Neuronal stem cell (in vitro differentiated cells): ENCODE data around the gene RNF181.
A peak's percentile ranks its signal among the peaks of the same experiment; 100 is the strongest.

Experiments
- DNase-seq: peaks from one replicate; pipeline ENCODE4 v3.0.0-alpha.2; 2013; ENCODE audit warnings: low spot score
- H2AFZ ChIP-seq: one replicate; pipeline ENCODE4 v1.6.1; 2013; ENCODE audit warnings: mild to moderate bottlenecking, low read length, inconsistent platforms
- H2AK5ac ChIP-seq: 2 replicates; pipeline ENCODE4 v1.6.1; 2013; ENCODE audit warnings: low read depth, mild to moderate bottlenecking, inconsistent platforms, low read length, moderate library complexity, mixed read lengths
- H2BK120ac ChIP-seq: 2 replicates; pipeline ENCODE4 v1.6.1; 2013; ENCODE audit warnings: low read depth, mild to moderate bottlenecking, inconsistent platforms, low read length, moderate library complexity, mixed read lengths
- H2BK12ac ChIP-seq: one replicate; pipeline ENCODE4 v1.6.1; 2013; ENCODE audit warnings: low read length, inconsistent platforms
- H2BK15ac ChIP-seq: 2 replicates; pipeline ENCODE4 v1.6.1; 2013; ENCODE audit warnings: mild to moderate bottlenecking, low read length, inconsistent platforms, mixed read lengths
- H2BK5ac ChIP-seq: one replicate; pipeline ENCODE4 v1.6.1; 2013; ENCODE audit warnings: inconsistent platforms, mild to moderate bottlenecking, low read length, moderate library complexity
- H3K14ac ChIP-seq: one replicate; pipeline ENCODE4 v1.6.1; 2013; ENCODE audit warnings: low read length, inconsistent platforms
- H3K18ac ChIP-seq: 2 replicates; pipeline ENCODE4 v1.6.1; 2013; ENCODE audit warnings: low read length, inconsistent platforms
- H3K23ac ChIP-seq: 2 replicates; pipeline ENCODE4 v1.6.1; 2013; ENCODE audit warnings: low read depth, mild to moderate bottlenecking, mixed read lengths, low read length, inconsistent platforms; ENCODE audit not compliant: poor library complexity
- H3K27ac ChIP-seq: replicated peaks from 3 replicates; pipeline ENCODE4 v1.5.1; 2013; ENCODE audit warnings: low read length, inconsistent platforms
- H3K27me3 ChIP-seq, 3 experiments: 2 replicates each; pipeline ENCODE4 v1.6.1; 2013; ENCODE audit warnings: low read length in 3 of 3, mild to moderate bottlenecking in 2 of 3, inconsistent platforms in 1 of 3, low read depth in 1 of 3, mixed read lengths in 1 of 3, moderate library complexity in 1 of 3; ENCODE audit not compliant: control insufficient read depth in 3 of 3, insufficient read depth in 3 of 3
- H3K36me3 ChIP-seq, 2 donors: replicated peaks in 1 of 2; 2 replicates each; pipeline ENCODE4 v1.6.1; 2013; ENCODE audit warnings: low read length in 2 of 2; ENCODE audit not compliant: control insufficient read depth in 2 of 2, insufficient read depth in 2 of 2
- H3K4ac ChIP-seq: 2 replicates; pipeline ENCODE4 v1.6.1; 2013; ENCODE audit warnings: inconsistent platforms, mild to moderate bottlenecking, low read length, moderate library complexity
- H3K4me1 ChIP-seq, 2 donors: 1 replicate in 1 of 2; 2 replicates in 1 of 2; pipeline ENCODE4 v1.6.1; 2013; ENCODE audit warnings: low read length in 2 of 2, low read depth in 1 of 2; ENCODE audit not compliant: control insufficient read depth in 2 of 2, insufficient read depth in 1 of 2
- H3K4me2 ChIP-seq: one replicate; pipeline ENCODE4 v1.6.1; 2013; ENCODE audit warnings: mild to moderate bottlenecking, low read length, inconsistent platforms; ENCODE audit not compliant: insufficient read depth, poor library complexity, severe bottlenecking
- H3K4me3 ChIP-seq, 2 donors: 2 replicates each; pipeline ENCODE4 v1.5.1; 2013; ENCODE audit warnings: low read length in 2 of 2, mild to moderate bottlenecking in 2 of 2, inconsistent platforms in 1 of 2, moderate library complexity in 1 of 2
- H3K79me1 ChIP-seq: one replicate; pipeline ENCODE4 v1.6.1; 2013; ENCODE audit warnings: low read depth, mild to moderate bottlenecking, inconsistent platforms, low read length, moderate library complexity
- H3K9ac ChIP-seq: one replicate; pipeline ENCODE4 v1.6.1; 2013; ENCODE audit warnings: mild to moderate bottlenecking, low read depth, low read length, inconsistent platforms; ENCODE audit not compliant: poor library complexity
- H3K9me3 ChIP-seq, 2 donors: replicated peaks in 1 of 2; 2 replicates each; pipeline versions ENCODE3 to v1.6.1; 2013; ENCODE audit warnings: low read length in 2 of 2, mild to moderate bottlenecking in 2 of 2, inconsistent platforms in 1 of 2, low read depth in 1 of 2, mixed read lengths in 1 of 2, moderate library complexity in 1 of 2; ENCODE audit not compliant: control insufficient read depth in 2 of 2, insufficient read depth in 1 of 2
- H4K8ac ChIP-seq: one replicate; pipeline ENCODE4 v1.6.1; 2013; ENCODE audit warnings: low read depth, mild to moderate bottlenecking, inconsistent platforms, low read length, moderate library complexity
- H4K91ac ChIP-seq: one replicate; pipeline ENCODE4 v1.6.1; 2013; ENCODE audit warnings: low read length, low read depth, mild to moderate bottlenecking, inconsistent platforms; ENCODE audit not compliant: poor library complexity
- WGBS, 2 donors: extraction: QIAGEN DNeasy Blood & Tissue Kit; methylation state at CpG; one replicate each; pipeline ENCODE4 v1.1.7; 2013; ENCODE audit warnings: missing lambda C conversion rate in 2 of 2, mixed read lengths in 1 of 2; ENCODE audit not compliant: insufficient read length in 2 of 2, insufficient replicate concordance in 1 of 2; ENCODE audit errors: extremely low coverage in 2 of 2; 5-methylcytosine and 5-hydroxymethylcytosine counted together

RNF181 gene

DNA sequence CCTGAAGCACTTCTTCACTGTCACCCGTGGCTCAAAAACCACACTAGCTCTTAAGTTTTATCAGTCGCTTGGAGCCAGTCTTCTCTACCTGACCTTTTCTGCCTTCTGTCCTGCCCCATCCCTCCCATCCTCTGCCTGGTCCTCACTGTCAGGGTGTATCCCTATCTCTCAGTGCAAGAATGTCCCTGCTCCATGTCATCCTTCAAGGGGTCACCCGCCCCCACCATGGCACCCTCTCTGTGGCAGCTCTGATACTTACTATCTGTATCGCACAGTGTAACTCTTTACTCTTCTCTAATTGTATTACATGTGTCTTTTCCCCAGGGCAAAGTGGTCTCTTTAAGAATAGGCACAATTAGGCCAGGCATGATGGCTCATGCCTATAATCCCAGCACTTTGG is 6.9 kb upstream of the RNF181 start:
- H2BK5ac ChIP-seq = no peak overlapping the region
- peaks cover 6 to 15% of the 10 kb centered on the region in 2 donors for H3K4me1 ChIP-seq
- peaks cover 0 to 22% (median 3%) of the 10 kb centered on the region in 3 experiments for H3K27me3 ChIP-seq
- no CpG with 5 or more reads among the region's 4 CpGs for WGBS, 2 donors
- H3K36me3 ChIP-seq = no peaks in the 10 kb centered on the region
- no peaks in the 10 kb centered on the region for H3K79me1 ChIP-seq
- no peak overlapping the region for H3K9ac ChIP-seq
- no peak overlapping the region for H2AK5ac ChIP-seq
- H3K4me3 ChIP-seq = no peak overlapping the region
- peaks cover 0 to 2% of the 10 kb centered on the region in 2 donors for H3K9me3 ChIP-seq
- H2BK12ac ChIP-seq = no peak overlapping the region
- no peak overlapping the region for H4K8ac ChIP-seq
- no peak overlapping the region for H2BK15ac ChIP-seq
- H3K14ac ChIP-seq = no peak overlapping the region
- H3K4me2 ChIP-seq = no peak overlapping the region
- H2BK120ac ChIP-seq = no peak overlapping the region
- H2AFZ ChIP-seq = peak overlapping the region; percentile 46
- no peak overlapping the region for H3K23ac ChIP-seq
- no peak for DNase-seq
- H3K27ac ChIP-seq = no peak overlapping the region
- no peak overlapping the region for H4K91ac ChIP-seq
- H3K4ac ChIP-seq = no peak overlapping the region
- no peak overlapping the region for H3K18ac ChIP-seq

DNA sequence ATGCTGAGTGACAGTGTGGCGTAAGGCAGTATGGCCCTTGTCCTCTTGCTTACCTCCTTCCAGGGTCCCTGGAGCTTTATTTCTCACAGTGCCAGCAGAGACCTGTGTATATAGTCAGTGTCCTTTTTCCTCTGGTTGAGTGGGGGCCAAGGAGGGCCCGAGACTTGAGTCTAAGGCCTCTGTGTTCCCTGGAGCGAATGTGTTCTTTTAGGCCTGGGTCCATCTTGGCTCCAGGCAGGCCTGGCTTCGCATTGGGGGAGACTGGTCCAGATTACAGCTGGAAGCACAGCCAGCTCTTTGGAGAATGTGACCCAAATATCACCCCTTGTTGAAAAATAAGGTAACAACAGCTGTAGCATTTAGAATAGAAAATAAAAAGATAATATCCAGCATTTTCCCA is 6.4 kb upstream of the RNF181 start:
- H3K4ac ChIP-seq = no peak overlapping the region
- H2BK5ac ChIP-seq = no peak overlapping the region
- no peak overlapping the region for H2BK12ac ChIP-seq
- no peak overlapping the region for H3K27ac ChIP-seq
- H3K27me3 ChIP-seq = peaks cover 0 to 17% (median 0%) of the 10 kb centered on the region in 3 experiments
- H3K4me3 ChIP-seq = no peak overlapping the region
- DNase-seq = no peak
- H3K79me1 ChIP-seq = no peaks in the 10 kb centered on the region
- peaks cover 0 to 2% of the 10 kb centered on the region in 2 donors for H3K9me3 ChIP-seq
- no peak overlapping the region for H2AFZ ChIP-seq
- no CpG with 5 or more reads among the region's 4 CpGs for WGBS, 2 donors
- H3K4me2 ChIP-seq = no peak overlapping the region
- H2AK5ac ChIP-seq = no peak overlapping the region
- H3K23ac ChIP-seq = no peak overlapping the region
- H2BK120ac ChIP-seq = no peak overlapping the region
- no peak overlapping the region for H4K91ac ChIP-seq
- H4K8ac ChIP-seq = no peak overlapping the region
- no peak overlapping the region for H2BK15ac ChIP-seq
- H3K9ac ChIP-seq = no peak overlapping the region
- H3K14ac ChIP-seq = no peak overlapping the region
- peaks cover 6 to 18% of the 10 kb centered on the region in 2 donors for H3K4me1 ChIP-seq
- no peaks in the 10 kb centered on the region for H3K36me3 ChIP-seq
- no peak overlapping the region for H3K18ac ChIP-seq

DNA sequence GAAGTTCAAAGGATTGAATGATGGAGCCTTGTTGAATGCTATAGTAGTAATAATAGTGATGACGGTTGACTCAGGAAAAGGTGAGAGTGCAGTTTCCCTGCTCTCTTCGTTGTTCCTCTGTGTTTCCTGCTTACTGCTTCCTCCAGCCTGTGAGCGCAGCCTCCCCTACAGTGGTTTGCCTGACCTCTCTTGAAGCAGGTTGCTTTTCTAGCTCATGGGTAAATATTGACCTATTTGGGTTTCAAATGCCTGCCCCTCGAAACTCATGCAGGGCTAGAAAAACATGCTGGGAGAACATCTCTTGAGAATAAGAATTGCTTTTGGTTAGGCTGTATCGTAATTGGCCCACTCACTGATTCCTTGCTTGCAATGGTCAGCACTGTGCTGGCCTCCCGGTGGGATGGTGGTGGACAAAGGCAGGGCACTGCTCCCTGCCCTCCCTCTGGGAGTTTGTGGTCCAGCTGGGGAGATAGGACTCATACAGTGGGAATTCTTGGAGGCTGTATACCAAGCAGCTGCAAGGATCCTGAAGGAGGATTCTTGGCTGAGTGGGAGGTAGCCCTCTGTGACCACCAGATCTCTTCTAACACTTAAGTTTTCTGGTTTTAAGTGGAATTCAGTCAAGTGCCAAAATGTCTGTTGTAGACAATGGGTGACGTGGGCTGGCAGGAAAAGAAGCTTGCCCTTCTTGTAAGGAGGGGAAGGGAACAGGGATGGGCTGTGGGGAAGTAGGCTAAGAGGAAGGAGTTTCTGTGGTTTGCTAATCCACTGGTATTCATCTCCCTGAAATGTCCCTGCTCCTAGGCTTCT is 5.4 kb upstream of the RNF181 start:
- Histone ChIP-seq H4K8ac (no peak overlapping the region), H3K14ac (no peak overlapping the region), H3K4me1 (peaks cover 5 to 22% of the 10 kb centered on the region in 2 donors), H3K4me3 (no peak overlapping the region), H3K79me1 (no peaks in the 10 kb centered on the region), H4K91ac (no peak overlapping the region), H2BK5ac (no peak overlapping the region), H2BK120ac (no peak overlapping the region), H3K4ac (no peak overlapping the region), H3K27me3 (peaks cover 0 to 8% (median 0%) of the 10 kb centered on the region in 3 experiments), H3K4me2 (no peak overlapping the region), H2AFZ (peak overlapping the region; percentile 71), H3K9me3 (peaks cover 0 to 2% of the 10 kb centered on the region in 2 donors), H3K23ac (no peak overlapping the region), H2BK12ac (no peak overlapping the region), H3K27ac (no peak overlapping the region), H3K36me3 (no peaks in the 10 kb centered on the region), H3K9ac (no peak overlapping the region), H3K18ac (no peak overlapping the region), H2AK5ac (no peak overlapping the region), H2BK15ac (no peak overlapping the region)
- DNase-seq = no peak
- WGBS, 2 donors = no CpG with 5 or more reads among the region's 7 CpGs

DNA sequence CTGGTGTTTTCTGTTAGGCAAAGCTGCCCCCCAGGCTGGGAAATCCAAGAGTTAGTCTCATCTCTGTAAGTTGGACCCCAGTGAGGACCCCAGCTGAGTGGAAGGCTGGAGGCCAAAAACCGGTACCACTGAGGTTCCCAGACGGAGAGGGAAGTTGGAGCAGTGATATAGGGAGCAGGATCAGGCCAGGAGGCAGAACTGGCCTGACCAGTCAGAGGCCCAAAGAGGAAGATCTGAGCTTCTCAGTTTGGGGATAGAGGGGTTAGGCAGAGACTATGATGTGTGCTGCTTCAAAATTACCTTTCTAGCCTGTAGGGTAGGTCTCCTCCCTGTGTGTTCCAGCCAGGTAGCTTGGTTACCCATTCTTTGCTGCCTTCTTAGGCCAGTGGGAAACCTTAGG is 4.6 kb upstream of the RNF181 start:
- H2BK5ac ChIP-seq = no peak overlapping the region
- H3K27ac ChIP-seq = no peak overlapping the region
- no peak overlapping the region for H3K9ac ChIP-seq
- no peak for DNase-seq
- H2AFZ ChIP-seq = peak overlapping the region; percentile 71
- H3K27me3 ChIP-seq = peaks cover 0 to 3% (median 0%) of the 10 kb centered on the region in 3 experiments
- H4K8ac ChIP-seq = no peak overlapping the region
- H3K9me3 ChIP-seq = peaks cover 0 to 2% of the 10 kb centered on the region in 2 donors
- H3K4ac ChIP-seq = no peak overlapping the region
- no peak overlapping the region for H2BK12ac ChIP-seq
- no peak overlapping the region for H3K23ac ChIP-seq
- H3K4me2 ChIP-seq = no peak overlapping the region
- no peak overlapping the region for H4K91ac ChIP-seq
- no CpG with 5 or more reads among the region's 2 CpGs for WGBS, 2 donors
- no peak overlapping the region for H3K14ac ChIP-seq
- H2BK15ac ChIP-seq = no peak overlapping the region
- no peak overlapping the region for H3K4me3 ChIP-seq
- H3K36me3 ChIP-seq = no peaks in the 10 kb centered on the region
- no peak overlapping the region for H3K18ac ChIP-seq
- no peak overlapping the region for H2BK120ac ChIP-seq
- H2AK5ac ChIP-seq = no peak overlapping the region
- H3K4me1 ChIP-seq = peaks cover 4 to 15% of the 10 kb centered on the region in 2 donors
- H3K79me1 ChIP-seq = peaks cover 2% of the 10 kb centered on the region
